Measurements from ENCODE around the gene COL23A1.

DNA sequence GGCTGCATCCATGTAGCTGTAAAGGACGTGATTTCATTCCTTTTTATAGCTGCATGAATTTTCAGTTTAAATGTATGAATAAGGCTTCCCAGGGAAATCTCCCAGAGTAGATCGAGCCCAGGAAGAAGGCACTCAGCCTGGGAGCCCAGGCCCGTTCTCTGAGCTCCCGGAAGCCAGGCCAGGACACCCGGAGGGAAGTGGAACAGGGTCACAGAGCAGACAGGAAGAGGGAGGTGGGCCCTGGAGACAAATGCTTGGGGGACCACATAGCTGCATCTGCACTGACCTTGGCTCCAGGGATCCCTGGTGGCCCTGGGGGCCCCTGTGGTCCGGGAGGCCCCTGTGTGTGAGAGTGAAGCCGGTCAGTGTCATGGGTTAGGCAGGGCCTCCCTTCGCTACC, 337.9 kb downstream of the COL23A1 start:
- TF ChIP-seq GATA2 (IDR thresholded peaks at IDR 0.05; ENCODE audit: low read depth, low read length): no peak
- TF ChIP-seq GATA3 (IDR thresholded peaks at IDR 0.05; ENCODE audit: low read depth, low read length): no peak

All from SH-SY5Y (cell line).